PFSK-1 (cell line): Measurements from ENCODE around the gene KCNMA1.

Experiments
- FOXP2 ChIP-seq: optimal IDR thresholded peaks from 2 replicates; pipeline ENCODE3; 2011; ENCODE audit warnings: borderline replicate concordance, control low read depth, inconsistent platforms; ENCODE audit not compliant: insufficient read depth; ENCODE audit errors: extremely low read length, extremely low read depth
- POLR2AphosphoS5 ChIP-seq: IDR thresholded peaks from 2 replicates; pipeline ENCODE4 v1.6.1; 2012; ENCODE audit warnings: low read depth, mild to moderate bottlenecking, control low read depth, low read length, moderate library complexity
- SIN3A ChIP-seq: IDR thresholded peaks from 2 replicates; pipeline ENCODE4 v1.6.1; 2012; ENCODE audit warnings: mild to moderate bottlenecking, low read length, moderate library complexity, borderline replicate concordance; ENCODE audit not compliant: insufficient read depth
- TAF1 ChIP-seq: IDR thresholded peaks from 2 replicates; pipeline ENCODE4 v1.6.1; 2012; ENCODE audit warnings: low read length, control low read depth, borderline replicate concordance; ENCODE audit not compliant: insufficient read depth
- TF ChIP-seq, protein P1 (sequence below), 2 experiments: IDR thresholded peaks; 2 replicates each; pipeline versions ENCODE4 v1.6.1 to v1.8.0; 2011 to 2012; ENCODE audit warnings: low read depth in 2 of 2, low read length in 2 of 2, control low read depth in 1 of 2, inconsistent platforms in 1 of 2, mild to moderate bottlenecking in 1 of 2, moderate library complexity in 1 of 2; ENCODE audit not compliant: insufficient read depth in 1 of 2

KCNMA1 gene

DNA sequence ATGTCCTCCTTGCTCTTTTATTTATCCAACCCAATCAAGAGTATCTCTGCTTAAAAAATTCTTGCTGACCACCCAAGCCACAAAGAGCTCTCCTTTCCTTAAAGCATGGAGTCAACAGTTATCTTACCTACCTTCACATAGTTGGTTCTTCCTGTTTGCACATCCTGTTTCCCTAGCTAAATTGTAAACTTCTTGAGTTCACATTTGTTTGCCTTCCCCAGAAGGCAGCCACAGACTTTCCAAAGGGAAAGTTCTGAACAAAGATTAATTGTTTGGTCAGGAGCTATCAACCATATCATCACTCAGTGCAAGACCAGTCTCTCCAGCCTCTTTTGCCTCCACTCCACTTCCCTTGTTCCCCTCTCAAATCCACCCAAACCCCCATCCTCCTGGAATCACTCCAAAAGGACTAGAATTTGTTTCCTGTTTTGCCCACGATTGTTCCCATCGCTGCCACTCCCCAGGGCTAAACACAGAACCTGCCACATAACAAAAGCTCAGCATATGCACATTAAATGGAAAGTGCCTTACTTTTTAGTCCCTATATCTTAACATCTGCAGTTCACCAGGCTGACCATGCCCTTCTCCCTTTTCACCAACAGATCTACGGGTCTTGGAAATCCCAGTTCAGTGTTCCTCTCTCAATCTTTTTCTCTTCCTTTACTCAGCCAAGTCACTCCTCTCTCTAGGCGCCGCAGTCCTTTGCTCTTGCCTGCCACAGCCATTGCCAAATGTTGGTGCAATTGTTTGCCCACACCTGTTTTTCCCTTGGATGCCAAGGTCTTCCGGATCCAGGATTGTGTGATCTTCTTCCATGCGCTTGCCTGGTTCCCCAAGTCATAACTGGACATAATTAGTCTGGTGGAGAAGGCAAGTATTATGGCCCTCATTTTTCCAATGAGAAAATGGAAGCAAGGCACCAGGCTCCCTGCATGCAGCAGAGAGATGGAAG, 265.5 kb downstream of the KCNMA1 start:
- no peak for TF ChIP-seq SIN3A
- no peak for TF ChIP-seq TAF1
- no peak for TF ChIP-seq POLR2AphosphoS5
- no peak for TF ChIP-seq FOXP2
- TF ChIP-seq, protein P1, sequence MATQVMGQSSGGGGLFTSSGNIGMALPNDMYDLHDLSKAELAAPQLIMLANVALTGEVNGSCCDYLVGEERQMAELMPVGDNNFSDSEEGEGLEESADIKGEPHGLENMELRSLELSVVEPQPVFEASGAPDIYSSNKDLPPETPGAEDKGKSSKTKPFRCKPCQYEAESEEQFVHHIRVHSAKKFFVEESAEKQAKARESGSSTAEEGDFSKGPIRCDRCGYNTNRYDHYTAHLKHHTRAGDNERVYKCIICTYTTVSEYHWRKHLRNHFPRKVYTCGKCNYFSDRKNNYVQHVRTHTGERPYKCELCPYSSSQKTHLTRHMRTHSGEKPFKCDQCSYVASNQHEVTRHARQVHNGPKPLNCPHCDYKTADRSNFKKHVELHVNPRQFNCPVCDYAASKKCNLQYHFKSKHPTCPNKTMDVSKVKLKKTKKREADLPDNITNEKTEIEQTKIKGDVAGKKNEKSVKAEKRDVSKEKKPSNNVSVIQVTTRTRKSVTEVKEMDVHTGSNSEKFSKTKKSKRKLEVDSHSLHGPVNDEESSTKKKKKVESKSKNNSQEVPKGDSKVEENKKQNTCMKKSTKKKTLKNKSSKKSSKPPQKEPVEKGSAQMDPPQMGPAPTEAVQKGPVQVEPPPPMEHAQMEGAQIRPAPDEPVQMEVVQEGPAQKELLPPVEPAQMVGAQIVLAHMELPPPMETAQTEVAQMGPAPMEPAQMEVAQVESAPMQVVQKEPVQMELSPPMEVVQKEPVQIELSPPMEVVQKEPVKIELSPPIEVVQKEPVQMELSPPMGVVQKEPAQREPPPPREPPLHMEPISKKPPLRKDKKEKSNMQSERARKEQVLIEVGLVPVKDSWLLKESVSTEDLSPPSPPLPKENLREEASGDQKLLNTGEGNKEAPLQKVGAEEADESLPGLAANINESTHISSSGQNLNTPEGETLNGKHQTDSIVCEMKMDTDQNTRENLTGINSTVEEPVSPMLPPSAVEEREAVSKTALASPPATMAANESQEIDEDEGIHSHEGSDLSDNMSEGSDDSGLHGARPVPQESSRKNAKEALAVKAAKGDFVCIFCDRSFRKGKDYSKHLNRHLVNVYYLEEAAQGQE (IDR thresholded peaks at IDR 0.05; ENCODE audit: insufficient read depth in 1 of 2, low read depth in 2 of 2, low read length in 2 of 2): no peak

DNA sequence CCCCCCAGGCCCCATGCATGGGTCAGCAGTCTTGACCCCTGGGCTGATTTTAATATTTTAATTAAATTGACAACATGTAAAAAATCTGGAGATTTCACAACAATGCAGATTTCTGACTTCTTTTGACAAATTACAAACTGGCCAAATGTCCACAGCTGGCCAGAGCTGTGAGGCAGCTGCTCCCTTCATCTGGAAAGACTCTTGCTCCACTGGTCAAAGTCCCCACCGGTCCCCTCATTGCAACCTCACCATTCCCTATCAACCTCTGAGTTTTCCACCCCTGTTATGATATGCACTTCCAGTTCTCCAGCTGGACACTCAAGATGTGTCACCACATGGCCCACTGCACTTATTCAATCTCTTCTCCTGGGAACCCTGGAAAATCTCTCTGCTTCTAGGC, 266.2 kb downstream of the KCNMA1 start:
- TF ChIP-seq SIN3A (no peak), FOXP2 (no peak), TAF1 (no peak)
- TF ChIP-seq, protein P1 (IDR thresholded peaks at IDR 0.05; ENCODE audit: insufficient read depth in 1 of 2, low read depth in 2 of 2, low read length in 2 of 2): no peak

DNA sequence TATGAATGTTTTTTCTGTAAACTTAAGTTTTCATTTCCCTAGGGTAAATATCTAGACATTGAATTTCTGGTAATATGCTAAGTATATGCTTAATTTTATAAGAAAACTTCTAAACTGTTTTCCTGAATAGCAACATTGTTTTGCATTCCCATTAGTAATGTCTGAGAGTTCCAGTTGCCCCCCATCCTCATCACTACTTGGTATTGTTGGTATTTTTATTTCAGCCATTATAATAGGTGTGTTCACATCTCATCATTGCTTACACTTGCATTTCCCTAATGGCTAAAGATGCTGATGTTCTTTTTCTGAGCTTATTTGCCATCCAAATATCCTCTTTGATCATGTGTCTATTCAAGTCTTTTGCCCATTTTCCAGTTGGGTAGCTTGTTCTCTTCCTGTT, 269.6 kb downstream of the KCNMA1 start:
- no peak for TF ChIP-seq TAF1
- TF ChIP-seq POLR2AphosphoS5: no peak

DNA sequence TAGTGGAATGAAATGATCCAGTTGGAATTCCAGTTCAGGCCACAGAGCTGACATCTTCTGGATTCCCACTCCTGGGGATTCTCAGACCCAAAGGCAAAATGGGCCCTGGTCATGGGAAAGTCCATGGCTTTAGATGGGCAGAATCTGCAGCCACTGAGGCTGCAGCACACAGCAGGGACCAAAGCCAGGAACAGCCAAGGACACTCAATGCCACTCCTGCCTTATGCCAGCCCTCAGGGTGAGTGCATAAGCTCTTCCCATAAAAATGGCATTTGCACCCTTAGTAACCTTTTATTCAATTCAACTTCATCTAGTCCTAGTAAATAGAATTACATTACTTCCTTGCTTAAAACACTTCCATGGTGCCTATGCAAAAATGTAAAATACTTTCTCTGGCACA, 274.4 kb downstream of the KCNMA1 start:
- TF ChIP-seq SIN3A: no peak
- TF ChIP-seq FOXP2: no peak
- TF ChIP-seq, protein P1 (IDR thresholded peaks at IDR 0.05; ENCODE audit: insufficient read depth in 1 of 2, low read depth in 2 of 2, low read length in 2 of 2): no peak
- TF ChIP-seq POLR2AphosphoS5: no peak
- no peak for TF ChIP-seq TAF1

DNA sequence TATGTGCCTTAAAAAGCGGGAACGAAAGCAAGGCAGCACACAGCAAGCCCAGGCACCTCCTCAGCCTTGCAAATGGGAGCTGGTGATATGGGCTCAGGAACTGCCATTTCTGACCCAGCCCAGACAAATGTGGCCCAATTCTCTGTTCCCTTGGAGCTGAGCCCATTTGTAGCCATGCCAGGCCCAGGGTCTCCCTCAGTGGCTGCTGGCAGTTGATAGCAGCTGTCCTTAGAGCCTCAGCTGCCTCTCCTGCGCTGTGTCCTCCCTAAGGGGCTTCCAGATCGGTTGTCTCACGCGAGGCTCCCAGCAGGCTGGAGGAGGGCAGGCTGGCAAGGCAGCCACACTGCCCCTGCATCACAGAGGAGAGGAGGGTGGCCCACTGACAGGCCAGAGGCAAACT, 275.8 kb downstream of the KCNMA1 start:
- TF ChIP-seq POLR2AphosphoS5 (no peak), TAF1 (no peak), FOXP2 (no peak), SIN3A (no peak)
- TF ChIP-seq, protein P1 (IDR thresholded peaks at IDR 0.05; ENCODE audit: insufficient read depth in 1 of 2, low read depth in 2 of 2, low read length in 2 of 2): no peak
